Measurements from ENCODE around the gene MTRF1. TPM values are rescaled to one million over a fixed set of nuclear protein-coding genes. Genes with fewer than 3 reads are reported as not detected.

Gene MTRF1, protein sequence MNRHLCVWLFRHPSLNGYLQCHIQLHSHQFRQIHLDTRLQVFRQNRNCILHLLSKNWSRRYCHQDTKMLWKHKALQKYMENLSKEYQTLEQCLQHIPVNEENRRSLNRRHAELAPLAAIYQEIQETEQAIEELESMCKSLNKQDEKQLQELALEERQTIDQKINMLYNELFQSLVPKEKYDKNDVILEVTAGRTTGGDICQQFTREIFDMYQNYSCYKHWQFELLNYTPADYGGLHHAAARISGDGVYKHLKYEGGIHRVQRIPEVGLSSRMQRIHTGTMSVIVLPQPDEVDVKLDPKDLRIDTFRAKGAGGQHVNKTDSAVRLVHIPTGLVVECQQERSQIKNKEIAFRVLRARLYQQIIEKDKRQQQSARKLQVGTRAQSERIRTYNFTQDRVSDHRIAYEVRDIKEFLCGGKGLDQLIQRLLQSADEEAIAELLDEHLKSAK
- total RNA-seq = 10 to 100 TPM; 18.0 to 19.1 TPM

DNA sequence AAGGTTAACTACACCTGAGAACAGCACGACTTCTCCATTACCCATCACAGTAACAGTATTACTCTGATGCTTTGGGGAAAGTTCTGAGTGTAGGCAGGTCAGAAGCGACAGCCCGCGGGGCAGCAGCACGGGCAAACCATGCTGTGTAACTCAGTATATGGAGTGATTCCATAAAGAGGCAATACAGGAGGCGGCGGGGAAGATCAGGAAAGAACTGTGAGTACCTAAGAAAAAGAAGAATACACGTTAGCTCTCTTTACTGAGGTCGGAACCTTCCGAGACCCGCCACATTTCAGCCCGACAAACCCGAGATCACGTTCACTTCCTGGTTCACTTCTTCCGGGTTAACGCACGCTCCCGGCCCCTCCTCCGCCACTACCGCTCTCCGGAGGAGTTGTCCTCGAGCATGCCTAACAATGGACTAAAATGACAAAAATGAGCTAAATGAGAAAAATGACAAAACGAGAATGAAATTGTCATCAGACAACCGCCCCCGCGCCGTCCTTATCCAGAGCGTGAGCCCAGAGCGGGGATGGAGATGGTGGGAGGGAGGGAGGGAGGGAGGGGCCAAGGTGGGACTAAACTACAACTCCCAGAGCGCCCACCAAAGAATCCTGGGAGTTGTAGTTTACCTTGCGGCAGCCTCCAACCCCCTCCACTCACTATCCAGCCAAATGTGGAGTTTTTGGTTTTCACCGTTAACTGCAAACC is at the start of gene MTRF1:
Gene MTRF1 (minus strand): TSS at position 316 of the 711 bp plus-strand sequence. CDS start 2,669 bp downstream, outside the sequence.
- CTCF ChIA-PET = interaction anchor here (1.3 kb wide), 1 partner anchor 210 kb away, joined by 3 read pairs; no protein-coding TSS in a partner anchor
- POLR2A ChIA-PET = no interaction called here

DNA sequence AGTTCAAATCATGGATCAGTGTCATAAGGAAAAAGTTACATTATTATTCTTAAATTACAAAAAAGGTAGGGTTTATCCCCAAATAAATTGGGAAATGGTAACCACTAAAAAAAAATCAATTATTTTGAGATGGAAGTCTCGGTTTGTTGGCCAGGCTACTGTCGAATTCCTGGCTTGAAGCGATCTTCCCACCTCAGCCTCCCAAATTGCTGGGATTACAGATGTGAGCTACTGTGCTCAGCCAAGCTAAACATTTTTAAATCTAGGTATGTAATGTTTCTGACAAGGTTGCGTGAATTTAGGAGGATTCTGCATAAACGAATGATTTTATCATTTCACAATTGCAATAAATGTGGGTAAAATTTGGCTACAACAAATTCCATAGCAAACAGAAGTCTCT is 49.7 kb upstream of the MTRF1 start:
- ChIA-PET CTCF (interaction anchor here (1.0 kb wide), 1 partner anchor 31 kb away, joined by 3 read pairs; no protein-coding TSS in a partner anchor), POLR2A (no interaction called here)

DNA sequence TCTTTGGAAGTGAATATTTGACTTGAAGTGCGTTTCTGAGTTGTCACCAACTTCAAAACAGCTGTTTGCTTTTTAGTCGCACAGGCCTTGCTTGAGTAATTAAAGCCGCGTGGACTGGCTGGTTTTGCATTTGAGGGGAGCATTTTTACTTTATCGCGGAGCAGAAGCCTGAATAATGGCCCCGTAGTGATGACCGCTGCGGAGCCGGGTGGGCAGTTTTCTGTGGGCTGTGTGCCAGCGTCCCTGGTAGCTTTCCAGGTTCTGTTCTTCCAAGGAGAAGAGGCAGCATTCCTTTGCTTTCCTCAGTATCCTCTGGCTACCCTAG is 48.8 kb upstream of the MTRF1 start:
- CTCF ChIA-PET = no interaction called here
- POLR2A ChIA-PET = no interaction called here

DNA sequence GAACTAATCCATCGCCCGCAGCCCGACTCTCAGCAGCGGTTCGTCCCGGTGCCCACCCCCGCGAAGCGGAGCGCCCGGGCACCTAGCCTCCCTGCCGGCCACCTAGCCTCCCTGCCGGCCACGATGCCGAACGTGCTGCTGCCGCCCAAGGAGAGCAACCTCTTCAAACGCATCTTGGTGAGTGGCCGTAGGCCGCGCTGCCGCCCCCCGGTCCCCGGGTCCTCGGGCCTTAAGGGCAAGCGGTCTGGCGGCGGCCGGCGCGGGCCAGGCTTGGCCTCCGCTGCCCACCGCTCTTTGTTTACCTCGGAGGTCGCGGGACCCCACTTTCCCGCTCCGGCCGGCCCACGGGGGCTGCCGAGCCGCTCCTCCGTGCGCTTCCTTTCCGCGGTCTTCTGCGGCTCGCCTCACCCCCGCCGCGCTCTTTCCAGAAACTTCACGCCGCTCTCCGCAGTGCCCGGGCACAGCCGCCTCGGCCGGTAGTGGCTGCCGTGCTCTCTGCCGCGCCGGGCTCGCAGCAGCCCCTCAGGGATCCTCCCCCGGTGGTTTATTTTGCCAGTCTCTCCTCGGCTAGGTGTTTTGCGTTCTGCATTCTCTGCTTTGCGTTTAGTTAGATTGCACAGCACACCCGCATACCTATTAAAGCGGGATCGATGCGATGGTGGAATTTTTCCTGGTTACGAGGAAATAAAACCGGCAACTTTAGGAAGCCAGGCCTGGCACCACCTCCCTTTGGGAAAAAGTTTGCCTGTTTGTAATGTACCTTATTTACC is 48.2 kb upstream of the MTRF1 start:
- POLR2A ChIA-PET = no interaction called here
- CTCF ChIA-PET = no interaction called here

DNA sequence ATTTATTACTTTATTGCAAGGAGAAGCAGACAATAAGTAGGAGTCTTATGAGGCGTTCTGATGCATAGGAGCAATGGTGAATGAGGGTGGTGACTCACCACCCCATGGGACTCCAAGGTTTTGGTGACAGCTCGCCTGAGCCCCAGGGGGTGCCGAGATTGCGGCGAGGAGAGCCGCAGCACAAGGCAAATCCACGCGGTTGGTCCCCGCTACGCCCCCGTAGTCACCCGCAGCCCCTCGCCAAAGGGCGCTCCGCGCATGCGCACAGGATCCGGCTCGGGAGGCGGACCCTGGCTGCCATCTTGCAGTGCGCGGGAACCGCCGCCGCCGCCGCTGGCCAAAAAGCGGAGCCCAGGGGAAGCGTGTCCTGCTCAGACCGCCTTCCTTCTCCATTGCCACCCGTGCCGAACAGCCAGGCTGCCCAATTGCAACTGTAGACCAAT is 47.6 kb upstream of the MTRF1 start, which contains the start of gene NAA16:
Gene NAA16 (plus strand): TSS at position 305 of the 443 bp plus-strand sequence. CDS start 262 bp downstream, outside the sequence.
- CTCF ChIA-PET = no interaction called here
- POLR2A ChIA-PET = interaction anchor here (0.6 to 0.7 kb wide), 2 partner anchors 962 to 1071 kb away, joined by 3 read pairs; no protein-coding TSS in a partner anchor

DNA sequence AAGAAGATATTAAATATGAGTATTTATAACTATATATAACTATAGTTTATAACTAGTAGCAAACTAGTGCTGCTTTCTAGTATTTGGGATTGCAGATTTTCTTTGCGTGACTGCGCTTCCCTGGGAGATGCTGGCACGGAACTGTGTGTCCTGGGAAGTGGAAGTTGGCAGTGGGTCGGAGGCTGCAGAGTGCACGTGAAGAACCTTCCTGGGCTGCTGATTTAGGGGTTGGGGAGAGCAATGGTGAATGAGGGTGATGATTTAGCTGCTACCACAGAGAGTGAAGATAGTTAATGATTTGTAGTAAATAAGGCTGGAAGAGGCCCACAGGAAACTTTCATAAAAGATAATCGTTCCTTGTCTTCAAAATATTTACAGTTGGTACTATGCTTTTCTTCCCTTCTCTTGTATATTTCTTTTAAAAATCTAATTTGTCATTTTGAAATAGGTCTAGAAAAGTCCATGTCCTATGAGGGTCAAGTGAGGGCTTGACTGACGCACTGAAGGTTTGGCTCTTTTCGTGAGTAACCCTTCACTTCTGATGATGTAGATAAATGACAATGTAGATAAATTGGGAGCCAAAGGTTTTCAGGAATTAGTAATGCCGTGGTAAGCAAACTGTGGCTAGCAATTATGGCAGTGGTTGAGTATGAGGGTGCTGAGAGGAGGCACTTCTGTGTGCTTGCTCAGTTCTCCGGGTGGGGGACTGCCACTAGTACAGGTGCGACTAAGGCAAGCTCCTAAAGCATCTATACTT is 44.7 kb upstream of the MTRF1 start:
- ChIA-PET CTCF (no interaction called here), POLR2A (no interaction called here)

DNA sequence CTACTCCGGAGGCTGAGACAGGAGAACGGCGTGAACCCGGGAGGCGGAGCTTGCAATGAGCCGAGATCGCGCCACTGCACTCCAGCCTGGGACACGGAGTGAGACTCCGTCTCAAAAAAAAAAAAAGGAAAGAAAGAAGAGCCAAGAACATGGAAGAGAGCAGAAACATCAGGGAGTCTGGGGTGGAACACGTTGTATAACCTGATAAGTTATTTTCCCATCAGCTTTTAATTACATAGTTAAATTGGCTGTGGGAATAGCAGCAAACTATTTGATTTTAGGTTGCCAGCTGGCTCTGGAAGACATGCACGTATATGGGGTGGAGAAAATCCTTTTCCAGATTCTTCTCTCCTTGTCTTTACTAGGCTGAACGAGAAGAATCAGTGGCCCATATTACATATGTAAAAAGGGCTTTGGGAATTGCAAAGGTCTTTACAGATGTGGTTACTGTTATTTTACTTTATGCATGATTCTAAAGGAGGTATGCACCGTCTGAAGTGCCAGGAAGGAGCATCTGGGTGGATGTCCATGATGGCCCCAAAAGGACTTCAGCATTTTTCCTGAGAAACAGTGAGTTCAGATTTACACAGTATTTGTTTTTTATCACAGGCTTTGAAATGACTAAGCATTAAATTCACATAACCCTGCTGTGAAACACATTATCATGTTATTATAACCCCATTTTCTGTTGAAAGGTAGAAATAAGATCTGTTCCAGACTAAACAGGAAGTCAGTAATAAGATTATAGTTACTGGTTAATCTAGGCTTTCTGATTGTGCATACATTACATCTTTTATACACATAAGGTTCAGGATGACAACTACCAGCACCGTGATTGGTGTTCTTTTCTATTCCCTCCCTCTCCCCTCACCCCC is 43.1 kb upstream of the MTRF1 start:
- CTCF ChIA-PET = no interaction called here
- POLR2A ChIA-PET = no interaction called here

DNA sequence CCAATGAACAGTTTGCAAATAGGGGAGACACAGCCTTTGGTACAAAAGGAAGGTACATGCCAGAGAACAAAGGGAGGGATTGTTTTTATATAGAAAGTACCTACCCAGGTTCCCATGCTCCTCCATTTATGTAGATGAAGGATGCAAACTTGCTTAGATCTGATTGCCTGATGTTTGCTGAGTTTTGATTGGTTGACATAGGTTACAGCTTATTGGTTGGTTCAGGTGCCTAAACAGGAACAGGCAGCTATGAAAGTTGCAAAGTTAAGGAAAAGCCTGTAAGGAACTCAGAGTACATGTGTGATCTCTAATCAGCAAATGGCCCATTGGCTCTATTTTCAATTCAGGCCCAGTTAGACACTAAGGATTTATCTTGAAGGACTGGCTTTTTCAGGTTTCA is 41.2 kb upstream of the MTRF1 start:
- CTCF ChIA-PET = no interaction called here

DNA sequence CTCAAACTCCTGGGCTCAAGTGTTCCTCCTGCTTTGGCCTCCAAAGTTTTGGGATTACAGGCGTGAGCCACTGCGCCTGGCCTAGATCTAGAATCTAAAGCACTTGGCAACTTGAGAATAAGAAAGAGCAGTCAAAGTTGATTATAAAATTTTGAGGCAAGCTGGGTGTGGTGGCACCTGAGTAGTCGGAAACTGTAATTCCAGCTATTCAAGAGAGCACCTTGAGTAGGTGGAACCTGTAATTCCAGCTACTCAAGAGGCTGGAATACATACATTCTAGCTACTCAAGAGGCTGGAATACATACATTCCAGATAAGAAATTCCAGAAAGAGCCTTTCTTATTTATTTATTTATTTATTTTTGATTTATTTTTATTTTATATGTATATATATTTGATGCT is 39.4 kb upstream of the MTRF1 start:
- CTCF ChIA-PET = no interaction called here
- POLR2A ChIA-PET = no interaction called here

More for the DNA sequence above, 41.2 kb upstream of the MTRF1 start:
- POLR2A ChIA-PET = no interaction called here

DNA sequence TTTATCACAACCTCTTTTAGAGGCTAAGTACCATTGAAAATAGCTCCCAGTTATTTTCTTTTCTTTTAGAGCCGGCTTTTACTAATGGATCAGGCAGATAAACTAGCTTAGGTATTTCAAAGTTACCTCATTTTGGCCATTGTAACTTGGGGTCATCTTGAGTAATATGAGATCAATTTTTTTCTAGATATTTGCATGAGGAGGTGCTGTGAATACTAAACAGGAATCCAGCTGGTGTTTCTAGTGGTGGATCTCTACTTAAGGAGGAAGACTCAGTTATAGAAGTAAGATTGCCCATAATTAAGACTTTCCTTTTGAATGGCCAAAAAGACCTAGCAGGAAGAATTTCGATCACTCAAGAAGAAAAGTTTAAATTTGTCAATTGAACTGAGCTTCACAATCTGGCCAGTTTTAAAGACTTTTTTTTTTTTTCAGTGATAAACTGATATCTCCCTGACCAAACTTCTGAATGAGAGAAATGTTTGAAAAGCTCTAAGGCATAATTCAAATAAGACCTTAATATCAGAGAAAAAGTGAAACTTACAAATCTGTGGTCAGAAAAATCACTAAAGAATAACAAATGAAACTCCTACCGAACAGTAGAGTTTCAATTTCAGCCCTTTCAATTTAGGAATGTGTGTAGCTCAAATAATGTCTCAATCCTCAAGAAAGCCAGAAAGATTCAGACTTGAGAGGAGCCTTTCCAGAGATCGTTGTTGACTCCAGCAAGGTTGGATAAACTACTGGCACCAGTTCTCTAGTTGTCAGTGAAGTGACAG is 36.1 kb upstream of the MTRF1 start:
- CTCF ChIA-PET = interaction anchor here (1.1 kb wide), 1 partner anchor 23 kb away, joined by 4 read pairs; no protein-coding TSS in a partner anchor

DNA sequence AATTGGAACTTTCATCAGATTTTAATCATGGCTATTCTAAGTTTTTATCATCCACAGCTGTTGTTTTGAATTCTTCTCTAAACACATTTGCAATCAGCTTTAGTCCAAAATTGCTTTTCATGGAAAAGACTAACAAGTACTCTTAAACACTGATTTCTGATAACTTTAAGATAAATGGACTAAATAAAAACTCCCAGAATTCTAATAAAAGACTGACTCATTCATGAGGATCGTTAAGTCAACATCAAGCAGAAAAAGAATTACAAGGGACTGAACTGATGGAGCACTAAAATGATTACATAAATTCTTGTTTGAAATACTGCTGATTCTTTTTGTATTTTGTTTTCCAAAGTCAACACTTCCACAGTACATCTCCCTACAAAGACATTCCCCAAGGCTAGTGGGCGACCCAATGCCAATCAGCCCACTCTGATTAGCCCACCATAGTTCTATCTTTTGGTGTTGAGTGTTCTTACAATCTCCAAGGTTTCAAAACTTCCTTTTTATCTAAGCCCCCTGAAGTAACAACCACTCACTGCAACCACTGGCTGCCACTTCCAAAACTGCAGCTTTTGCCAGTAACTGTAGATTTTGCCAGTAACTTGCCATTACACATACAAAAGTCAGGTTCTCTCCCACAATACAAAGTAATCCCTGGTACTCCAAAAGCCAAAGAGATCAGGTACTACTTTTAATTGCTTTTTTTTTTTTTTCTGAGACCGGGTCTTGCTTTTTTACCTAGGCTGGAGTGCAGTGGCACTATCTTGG is 33.7 kb upstream of the MTRF1 start:
- ChIA-PET CTCF (no interaction called here), POLR2A (no interaction called here)

More for the DNA sequence above, 36.1 kb upstream of the MTRF1 start:
- POLR2A ChIA-PET = interaction anchor here (0.6 kb wide), 2 partner anchors 903 to 1012 kb away, joined by 3 to 4 read pairs; no protein-coding TSS in a partner anchor

DNA sequence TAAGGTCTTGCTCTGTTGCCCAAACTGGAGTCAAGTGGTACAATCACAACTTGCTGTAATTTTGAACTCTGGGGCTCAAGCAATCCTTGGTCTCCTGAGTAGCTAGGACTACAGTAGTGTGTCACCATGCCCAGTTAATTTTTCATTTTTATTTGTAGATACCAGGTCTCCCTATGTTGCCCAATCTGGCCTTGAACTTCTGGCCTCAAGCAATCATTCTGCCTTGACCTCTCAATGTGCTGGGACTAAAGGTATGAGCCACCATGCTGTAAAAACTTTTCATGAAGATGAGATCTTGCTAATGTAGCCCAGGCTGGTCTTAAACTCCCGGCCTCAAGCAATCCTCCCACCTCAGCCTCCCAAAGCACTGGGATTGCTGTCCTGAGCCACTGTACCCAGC is 32.6 kb upstream of the MTRF1 start:
- CTCF ChIA-PET = no interaction called here
- POLR2A ChIA-PET = no interaction called here

DNA sequence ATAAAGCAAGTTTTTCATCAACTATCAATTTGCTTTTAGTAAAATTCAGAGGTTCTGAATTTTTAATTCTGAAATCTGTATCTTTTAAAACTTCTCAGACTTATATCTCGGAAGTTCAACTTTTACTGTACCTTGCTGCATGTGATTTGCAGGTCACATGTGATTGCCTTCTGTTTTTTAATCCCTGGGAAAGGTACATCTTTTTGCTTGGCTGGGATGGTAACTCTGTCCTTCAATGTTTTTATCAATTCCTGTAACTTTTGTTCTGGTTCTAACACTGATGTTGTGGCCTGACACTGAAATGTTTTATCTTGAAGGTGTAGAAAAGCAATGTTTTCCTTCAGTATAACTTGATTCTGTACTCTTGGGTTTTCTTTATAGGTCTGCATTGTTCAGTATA is 31.5 kb upstream of the MTRF1 start:
- ChIA-PET CTCF (no interaction called here), POLR2A (no interaction called here)

DNA sequence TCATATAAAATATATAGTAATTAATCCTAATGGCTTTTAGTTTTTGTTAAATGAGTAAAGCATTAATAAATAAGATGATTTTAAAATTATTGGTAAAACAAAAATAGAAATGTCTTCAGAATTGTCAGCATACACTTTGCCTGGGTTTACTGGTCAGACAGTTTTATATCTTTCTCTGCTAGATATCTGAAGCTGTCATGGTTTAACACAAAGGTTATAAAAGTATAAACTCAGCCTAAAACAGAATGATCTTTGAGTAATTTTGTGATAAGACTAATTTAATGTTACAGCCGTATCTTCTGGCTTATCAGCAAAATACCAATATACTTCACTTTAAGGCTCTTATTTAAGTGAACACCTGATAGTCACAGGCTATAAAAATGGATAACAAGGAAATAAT is 29.9 kb upstream of the MTRF1 start:
- ChIA-PET POLR2A (no interaction called here), CTCF (no interaction called here)

DNA sequence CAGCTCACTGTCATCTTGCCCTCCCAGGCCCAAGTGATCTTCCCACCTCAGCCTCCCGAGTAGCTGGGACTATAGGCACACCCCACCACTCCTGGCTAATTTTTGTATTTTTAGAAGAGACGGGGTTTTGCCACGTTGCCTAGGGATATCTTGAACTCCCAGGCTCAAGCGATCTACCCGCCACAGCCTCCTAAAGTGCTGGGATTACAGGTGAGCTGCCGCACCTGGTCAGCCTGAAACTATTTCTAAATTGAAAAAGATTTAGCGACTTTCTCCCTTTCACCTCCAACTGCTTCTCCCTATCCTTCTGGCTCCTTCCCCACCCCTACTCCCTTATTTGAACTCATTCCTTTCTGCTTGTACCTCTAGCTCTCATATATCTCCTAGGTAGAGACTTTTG is 27.9 kb upstream of the MTRF1 start:
- ChIA-PET POLR2A (no interaction called here), CTCF (no interaction called here)

DNA sequence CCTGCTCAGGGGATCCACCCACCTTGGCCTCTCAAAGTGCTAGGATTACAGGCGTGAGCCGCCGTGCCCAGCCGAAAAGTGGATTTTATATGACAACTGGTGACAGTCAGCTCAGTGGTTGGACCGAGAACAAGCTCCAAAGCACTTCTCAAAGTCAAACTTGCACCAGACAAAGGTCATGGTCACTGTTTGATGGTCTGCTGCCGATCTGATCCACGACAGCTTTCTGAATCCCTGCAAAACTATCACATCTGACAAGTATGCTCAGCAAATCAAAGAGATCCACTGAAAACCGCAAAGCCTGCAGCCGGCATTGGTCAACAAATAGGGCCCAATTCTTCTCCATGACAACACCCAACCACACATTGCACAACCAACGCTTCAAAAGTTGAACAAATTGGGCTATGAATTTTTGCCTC is 26.1 kb upstream of the MTRF1 start:
- CTCF ChIA-PET = no interaction called here

DNA sequence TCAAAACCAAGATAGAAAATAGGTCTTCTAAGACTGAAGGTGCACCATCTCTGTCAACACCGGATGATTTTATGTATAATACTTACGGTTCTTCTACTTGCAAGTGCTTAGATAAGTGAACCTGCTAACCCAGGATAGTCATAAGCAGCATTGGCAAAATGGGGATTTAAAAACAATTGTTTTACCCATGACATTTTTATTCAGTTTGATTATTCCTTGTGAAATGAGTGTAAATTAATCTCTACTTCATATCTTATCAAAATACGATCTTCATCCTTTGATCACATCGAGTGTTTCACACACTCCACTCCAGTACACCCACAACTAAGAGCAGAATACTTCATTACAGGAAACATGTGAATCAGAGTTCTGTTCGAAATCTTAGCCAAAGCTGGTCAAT is 23.0 kb upstream of the MTRF1 start:
- ChIA-PET CTCF (no interaction called here), POLR2A (no interaction called here)

More for the DNA sequence above, 26.1 kb upstream of the MTRF1 start:
- POLR2A ChIA-PET = no interaction called here

Data from activated CD8-positive, alpha-beta memory T cell treated with anti-CD3 and anti-CD28 coated beads for 36 hours (primary cell).